Astrocyte (in vitro differentiated cells and primary cell): ENCODE measurements around the gene SRCIN1. TPM values are rescaled to one million over a fixed set of nuclear protein-coding genes. Genes with fewer than 3 reads are reported as not detected.

Experiments
- DNase-seq: peaks from one replicate; pipeline ENCODE4 v3.0.0-alpha.2; 2010; ENCODE audit warnings: low read depth
- FAIRE-seq: peaks from 2 replicates; lab custom pipeline; 2011; peaks lifted over from hg19 to GRCh38; lab: Jason Lieb, UNC
- H2AFZ ChIP-seq: 2 replicates; pipeline ENCODE4 v1.6.0; 2012; ENCODE audit warnings: low read depth, low read length, inconsistent platforms
- H3K27ac ChIP-seq: 2 replicates; pipeline ENCODE4 v1.5.1; 2011; ENCODE audit warnings: low read depth, low read length, inconsistent platforms
- H3K27me3 ChIP-seq: 2 replicates; pipeline ENCODE4 v1.6.0; 2011; ENCODE audit warnings: low read length, inconsistent platforms; ENCODE audit not compliant: insufficient read depth
- H3K36me3 ChIP-seq: 2 replicates; pipeline ENCODE4 v1.5.1; 2011; ENCODE audit warnings: low read length, inconsistent platforms; ENCODE audit not compliant: insufficient read depth
- H3K4me1 ChIP-seq: 2 replicates; pipeline ENCODE4 v1.5.1; 2011; ENCODE audit warnings: low read length, inconsistent platforms; ENCODE audit not compliant: insufficient read depth
- H3K4me2 ChIP-seq: 2 replicates; pipeline ENCODE4 v1.6.0; 2012; ENCODE audit warnings: low read length, inconsistent platforms
- H3K4me3 ChIP-seq: 2 replicates; pipeline ENCODE4 v1.5.1; 2011; ENCODE audit warnings: low read depth, mild to moderate bottlenecking, low read length, inconsistent platforms; ENCODE audit not compliant: insufficient read depth
- H3K79me2 ChIP-seq: 2 replicates; pipeline ENCODE4 v1.6.0; 2012; ENCODE audit warnings: mild to moderate bottlenecking, low read length, inconsistent platforms; ENCODE audit not compliant: insufficient read depth
- H3K9ac ChIP-seq: 2 replicates; pipeline ENCODE4 v1.6.0; 2012; ENCODE audit warnings: mild to moderate bottlenecking, low read length, inconsistent platforms
- H3K9me3 ChIP-seq: 2 replicates; pipeline ENCODE4 v1.5.1; 2012; ENCODE audit warnings: low read depth, mild to moderate bottlenecking, low read length, inconsistent platforms; ENCODE audit not compliant: insufficient read depth
- H4K20me1 ChIP-seq: 2 replicates; pipeline ENCODE4 v1.6.0; 2012; ENCODE audit warnings: low read length, inconsistent platforms; ENCODE audit not compliant: insufficient read depth
- H3K27ac Mint-ChIP-seq: one replicate; pipeline ENCODE4 v1.8.0; 2021; ENCODE audit warnings: mild to moderate bottlenecking, mixed read lengths; ENCODE audit not compliant: unreplicated experiment
- H3K27me3 Mint-ChIP-seq: one replicate; pipeline ENCODE4 v1.8.0; 2021; ENCODE audit warnings: low read depth, mixed read lengths; ENCODE audit not compliant: unreplicated experiment
- H3K36me3 Mint-ChIP-seq: one replicate; pipeline ENCODE4 v1.8.0; 2021; ENCODE audit warnings: low read depth, mixed read lengths; ENCODE audit not compliant: unreplicated experiment
- H3K4me1 Mint-ChIP-seq: one replicate; pipeline ENCODE4 v1.8.0; 2021; ENCODE audit warnings: low read depth, mixed read lengths; ENCODE audit not compliant: unreplicated experiment
- H3K4me3 Mint-ChIP-seq: one replicate; pipeline ENCODE4 v1.8.0; 2021; ENCODE audit warnings: mild to moderate bottlenecking, moderate library complexity, mixed read lengths; ENCODE audit not compliant: unreplicated experiment
- H3K9me3 Mint-ChIP-seq: one replicate; pipeline ENCODE4 v1.8.0; 2021; ENCODE audit warnings: mild to moderate bottlenecking, mixed read lengths; ENCODE audit not compliant: unreplicated experiment
- CTCF ChIP-seq: IDR thresholded peaks from 2 replicates; pipeline ENCODE4 v1.5.1; 2011; ENCODE audit warnings: low read depth, mild to moderate bottlenecking, inconsistent platforms, low read length, moderate library complexity; ENCODE audit not compliant: insufficient read depth
- EZH2 ChIP-seq: IDR thresholded peaks from 2 replicates; pipeline ENCODE4 v1.6.1; 2012; ENCODE audit warnings: mild to moderate bottlenecking, low read length, inconsistent platforms; ENCODE audit not compliant: insufficient read depth
- total RNA-seq: library from RNA; stranded (reverse); gene quantifications from 2 replicates; pipeline ENCODE4 v1.2.1, GENCODE V29; 2021

The SRCIN1 gene
- total RNA-seq, 1 donor from 2014 or later, result 1.5 TPM

DNA sequence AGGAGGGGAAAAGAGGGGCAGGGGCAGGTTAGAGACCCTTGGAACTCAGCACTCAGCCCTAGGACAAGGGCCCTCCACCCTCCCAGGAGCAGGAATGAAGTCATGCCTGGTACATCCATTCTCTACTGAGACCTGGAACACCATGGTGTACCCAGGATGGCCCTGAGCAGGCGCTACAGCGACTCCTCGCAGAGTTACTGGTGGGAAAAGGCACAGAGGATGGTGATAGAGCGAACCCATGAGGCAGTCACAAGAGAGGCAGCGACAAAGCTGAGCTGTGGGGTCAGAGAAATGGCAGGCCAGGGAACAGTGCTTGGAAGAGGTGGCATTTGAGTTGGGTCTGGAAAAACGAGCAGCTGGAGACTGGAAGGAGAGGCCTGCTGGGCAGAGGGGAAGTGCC, 37.5 kb downstream of the SRCIN1 start:
- no peak overlapping the region for H3K27ac ChIP-seq
- H3K36me3 ChIP-seq, result no peaks in the 10 kb centered on the region
- Mint-ChIP-seq H3K9me3 (peaks cover 2% of the 10 kb centered on the region), H3K4me1 (peaks cover 4% of the 10 kb centered on the region), H3K36me3 (peaks cover 4% of the 10 kb centered on the region), H3K27me3 (peaks cover 86% of the 10 kb centered on the region), H3K27ac (no peak overlapping the region), H3K4me3 (no peak overlapping the region)
- H3K4me2 ChIP-seq, result no peak overlapping the region
- H4K20me1 ChIP-seq, result peaks cover 2% of the 10 kb centered on the region
- FAIRE-seq (no peak), DNase-seq (no peak)
- H3K79me2 ChIP-seq, result no peaks in the 10 kb centered on the region
- H3K27me3 ChIP-seq, result peaks cover 62% of the 10 kb centered on the region
- H3K9ac ChIP-seq, result no peak overlapping the region
- no peak overlapping the region for H2AFZ ChIP-seq
- H3K9me3 ChIP-seq, result no peaks in the 10 kb centered on the region
- no peaks in the 10 kb centered on the region for H3K4me1 ChIP-seq
- TF ChIP-seq EZH2, result no peak
- TF ChIP-seq CTCF, result no peak
- no peak overlapping the region for H3K4me3 ChIP-seq

GRCh38 chr17:38567350-38567749, 38.4 kb downstream of the SRCIN1 start:
- FAIRE-seq (no peak), DNase-seq (no peak)
- H3K4me3 ChIP-seq, result no peak overlapping the region
- Mint-ChIP-seq H3K36me3 (peaks cover 4% of the 10 kb centered on the region), H3K4me3 (no peak overlapping the region), H3K27ac (no peak overlapping the region), H3K4me1 (peaks cover 4% of the 10 kb centered on the region), H3K27me3 (peaks cover 90% of the 10 kb centered on the region), H3K9me3 (no peaks in the 10 kb centered on the region)
- H3K9me3 ChIP-seq, result no peaks in the 10 kb centered on the region
- TF ChIP-seq EZH2, result no peak
- TF ChIP-seq CTCF, result no peak
- H4K20me1 ChIP-seq, result peaks cover 1% of the 10 kb centered on the region
- H3K27ac ChIP-seq, result no peak overlapping the region
- H3K4me2 ChIP-seq, result no peak overlapping the region
- peaks cover 63% of the 10 kb centered on the region for H3K27me3 ChIP-seq
- H3K36me3 ChIP-seq, result no peaks in the 10 kb centered on the region
- H2AFZ ChIP-seq, result no peak overlapping the region
- no peak overlapping the region for H3K9ac ChIP-seq
- no peaks in the 10 kb centered on the region for H3K4me1 ChIP-seq
- H3K79me2 ChIP-seq, result no peaks in the 10 kb centered on the region

DNA sequence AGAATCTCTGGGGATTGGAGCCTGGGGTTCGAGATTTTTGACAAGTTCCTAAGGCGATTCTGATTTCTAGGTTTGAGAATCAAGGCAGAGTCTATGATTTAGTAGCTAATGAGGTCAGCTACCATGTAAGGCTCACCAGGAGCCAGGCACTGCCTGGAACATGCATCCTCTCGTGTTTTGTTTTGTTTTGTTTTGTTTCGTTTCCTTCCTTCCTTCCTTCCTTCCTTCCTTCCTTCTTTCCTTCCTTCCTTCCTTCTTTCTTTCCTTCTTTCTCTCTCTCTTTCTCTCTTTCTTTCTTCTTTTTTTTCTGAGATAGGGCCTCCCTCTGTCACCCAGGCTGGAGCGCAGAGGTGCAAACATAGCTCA, 39.1 kb downstream of the SRCIN1 start:
- Mint-ChIP-seq H3K4me1 (peaks cover 2% of the 10 kb centered on the region), H3K27ac (peak overlapping the region; percentile 47), H3K27me3 (peaks cover 89% of the 10 kb centered on the region), H3K4me3 (no peak overlapping the region), H3K36me3 (peaks cover 4% of the 10 kb centered on the region), H3K9me3 (no peaks in the 10 kb centered on the region)
- H3K4me2 ChIP-seq, result no peak overlapping the region
- TF ChIP-seq EZH2 (no peak), CTCF (no peak)
- peaks cover 62% of the 10 kb centered on the region for H3K27me3 ChIP-seq
- H3K9ac ChIP-seq, result no peak overlapping the region
- DNase-seq (no peak), FAIRE-seq (no peak)
- H3K9me3 ChIP-seq, result no peaks in the 10 kb centered on the region
- H3K36me3 ChIP-seq, result no peaks in the 10 kb centered on the region
- no peak overlapping the region for H2AFZ ChIP-seq
- H3K79me2 ChIP-seq, result no peaks in the 10 kb centered on the region
- peaks cover 3% of the 10 kb centered on the region for H4K20me1 ChIP-seq
- no peaks in the 10 kb centered on the region for H3K4me1 ChIP-seq
- H3K27ac ChIP-seq, result no peak overlapping the region
- H3K4me3 ChIP-seq, result no peak overlapping the region
